ENCODE data around the gene HES6.

DNA sequence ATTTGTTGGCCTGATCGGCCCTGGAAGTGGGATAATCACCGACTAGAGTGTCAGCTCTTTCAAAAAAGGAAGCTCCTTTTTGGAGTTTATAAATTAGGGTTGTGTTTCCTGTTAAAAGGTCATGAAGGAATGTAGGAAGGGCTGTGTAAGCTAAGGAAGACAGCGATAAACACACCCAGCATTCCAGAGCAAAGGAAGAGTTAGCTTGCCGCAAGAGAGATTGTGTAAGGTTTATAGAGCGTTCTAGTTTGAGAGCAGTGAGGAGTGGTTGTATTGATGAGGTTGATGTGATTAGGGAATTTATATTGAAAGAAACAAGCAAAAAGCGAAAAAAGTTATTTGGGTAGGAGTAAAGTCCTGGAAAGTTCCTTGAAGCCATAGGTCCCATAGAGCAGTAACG lies 32.8 kb downstream of the HES6 start:
- TF ChIP-seq, protein P1, sequence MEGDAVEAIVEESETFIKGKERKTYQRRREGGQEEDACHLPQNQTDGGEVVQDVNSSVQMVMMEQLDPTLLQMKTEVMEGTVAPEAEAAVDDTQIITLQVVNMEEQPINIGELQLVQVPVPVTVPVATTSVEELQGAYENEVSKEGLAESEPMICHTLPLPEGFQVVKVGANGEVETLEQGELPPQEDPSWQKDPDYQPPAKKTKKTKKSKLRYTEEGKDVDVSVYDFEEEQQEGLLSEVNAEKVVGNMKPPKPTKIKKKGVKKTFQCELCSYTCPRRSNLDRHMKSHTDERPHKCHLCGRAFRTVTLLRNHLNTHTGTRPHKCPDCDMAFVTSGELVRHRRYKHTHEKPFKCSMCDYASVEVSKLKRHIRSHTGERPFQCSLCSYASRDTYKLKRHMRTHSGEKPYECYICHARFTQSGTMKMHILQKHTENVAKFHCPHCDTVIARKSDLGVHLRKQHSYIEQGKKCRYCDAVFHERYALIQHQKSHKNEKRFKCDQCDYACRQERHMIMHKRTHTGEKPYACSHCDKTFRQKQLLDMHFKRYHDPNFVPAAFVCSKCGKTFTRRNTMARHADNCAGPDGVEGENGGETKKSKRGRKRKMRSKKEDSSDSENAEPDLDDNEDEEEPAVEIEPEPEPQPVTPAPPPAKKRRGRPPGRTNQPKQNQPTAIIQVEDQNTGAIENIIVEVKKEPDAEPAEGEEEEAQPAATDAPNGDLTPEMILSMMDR (IDR thresholded peaks at IDR 0.05): no peak
- TF ChIP-seq EP300 (IDR thresholded peaks at IDR 0.05; ENCODE audit: low read depth) (no peak), POLR2AphosphoS5 (IDR thresholded peaks at IDR 0.05) (no peak)
